Keratinocyte (primary cell): ENCODE results near the gene FHIT.

ENCODE experiments used
- EZH2 ChIP-seq: IDR thresholded peaks from one replicate; pipeline ENCODE4 v1.6.1; 2012; ENCODE audit warnings: inconsistent platforms, mild to moderate bottlenecking, low read length, moderate library complexity
- TF ChIP-seq, protein P1 (sequence below), 3 experiments: IDR thresholded peaks in 1 of 3; conservative IDR thresholded peaks in 1 of 3; optimal IDR thresholded peaks in 1 of 3; 2 replicates in 2 of 3; 3 replicates in 1 of 3; pipeline versions ENCODE3 to v1.5.1; 2011; ENCODE audit warnings: low read length in 3 of 3, mild to moderate bottlenecking in 3 of 3, moderate library complexity in 2 of 3, control low read depth in 1 of 3, inconsistent platforms in 1 of 3; ENCODE audit not compliant: insufficient read depth in 2 of 3; ENCODE audit errors: extremely low read depth in 1 of 3

DNA sequence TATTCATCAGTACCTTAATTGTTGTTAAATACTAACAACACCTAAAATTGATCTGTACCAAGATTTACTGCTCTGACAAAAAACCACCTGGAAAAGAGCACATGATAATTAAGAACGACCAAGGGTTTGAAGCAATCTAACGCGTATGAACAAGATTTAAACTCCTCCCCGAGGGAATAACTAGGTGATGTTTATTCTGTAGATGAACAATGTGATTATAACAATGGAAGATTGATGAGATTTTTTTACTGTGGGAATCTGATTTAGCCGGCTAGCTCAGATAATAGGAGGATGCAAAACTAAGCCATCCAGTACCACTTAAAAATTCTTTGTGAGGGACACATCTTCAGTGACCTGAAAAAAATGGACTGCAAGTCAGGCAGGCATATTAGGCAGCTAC is 222.1 kb downstream of the FHIT start:
- TF ChIP-seq, protein P1, sequence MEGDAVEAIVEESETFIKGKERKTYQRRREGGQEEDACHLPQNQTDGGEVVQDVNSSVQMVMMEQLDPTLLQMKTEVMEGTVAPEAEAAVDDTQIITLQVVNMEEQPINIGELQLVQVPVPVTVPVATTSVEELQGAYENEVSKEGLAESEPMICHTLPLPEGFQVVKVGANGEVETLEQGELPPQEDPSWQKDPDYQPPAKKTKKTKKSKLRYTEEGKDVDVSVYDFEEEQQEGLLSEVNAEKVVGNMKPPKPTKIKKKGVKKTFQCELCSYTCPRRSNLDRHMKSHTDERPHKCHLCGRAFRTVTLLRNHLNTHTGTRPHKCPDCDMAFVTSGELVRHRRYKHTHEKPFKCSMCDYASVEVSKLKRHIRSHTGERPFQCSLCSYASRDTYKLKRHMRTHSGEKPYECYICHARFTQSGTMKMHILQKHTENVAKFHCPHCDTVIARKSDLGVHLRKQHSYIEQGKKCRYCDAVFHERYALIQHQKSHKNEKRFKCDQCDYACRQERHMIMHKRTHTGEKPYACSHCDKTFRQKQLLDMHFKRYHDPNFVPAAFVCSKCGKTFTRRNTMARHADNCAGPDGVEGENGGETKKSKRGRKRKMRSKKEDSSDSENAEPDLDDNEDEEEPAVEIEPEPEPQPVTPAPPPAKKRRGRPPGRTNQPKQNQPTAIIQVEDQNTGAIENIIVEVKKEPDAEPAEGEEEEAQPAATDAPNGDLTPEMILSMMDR (optimal IDR thresholded peaks at IDR 0.05 in 1 of 3, IDR thresholded peaks at IDR 0.05 in 1 of 3, conservative IDR thresholded peaks at IDR 0.05 in 1 of 3; ENCODE audit: extremely low read depth in 1 of 3, insufficient read depth in 2 of 3, low read length in 3 of 3) = no peak
- no peak for TF ChIP-seq EZH2
